Measurements from ENCODE around the gene B3GNT7.

DNA sequence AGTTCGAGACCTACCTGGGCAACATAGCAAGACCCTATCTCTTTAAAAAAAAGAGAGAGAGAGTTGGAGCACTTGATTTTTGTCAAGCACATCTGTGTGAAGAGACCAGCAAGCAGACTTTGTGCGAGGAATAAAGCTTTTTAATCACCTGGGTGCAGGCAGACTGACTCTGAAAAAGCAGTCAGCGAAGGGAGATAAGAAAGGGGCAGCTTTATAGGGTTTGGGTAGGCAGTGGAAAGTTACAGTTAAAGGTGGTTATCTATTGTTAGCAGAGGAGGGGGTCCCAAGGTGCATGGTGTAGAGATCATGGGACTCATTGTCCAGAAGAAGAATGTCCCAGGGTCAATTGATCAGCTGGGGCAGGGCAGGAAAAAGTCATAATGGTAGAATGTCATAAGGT lies 34.4 kb downstream of the B3GNT7 start:
- TF ChIP-seq CTCF (IDR thresholded peaks at IDR 0.05; ENCODE audit: insufficient read depth, low read length, poor library complexity, severe bottlenecking) (no peak), EZH2phosphoT487 (conservative IDR thresholded peaks at IDR 0.05; ENCODE audit: low read length) (no peak)
